Thymus (tissue), 14 donors: ENCODE results near the gene PLAAT3. TPM values are rescaled to one million over a fixed set of nuclear protein-coding genes. Genes with fewer than 3 reads are reported as not detected.
"Not testable (repeated sequence)": the region's sequence is repeated elsewhere in the genome, so short reads cannot be mapped to it uniquely, and the experiment has no call there.

Experiments
- DNase-seq, 9 donors: peaks; one replicate each; pipeline ENCODE4 v3.0.0-alpha.2; 2013; ENCODE audit warnings: low spot score in 9 of 9, low read depth in 6 of 9, missing footprints in 1 of 9
- H3K27ac ChIP-seq, 2 donors: one replicate each; pipeline ENCODE4 v1.5.1; 2013; ENCODE audit warnings: control low read depth in 1 of 2, low read depth in 1 of 2, low read length in 1 of 2, mild to moderate bottlenecking in 1 of 2, moderate library complexity in 1 of 2
- H3K27me3 ChIP-seq, 2 donors: one replicate each; pipeline ENCODE4 v1.5.1; 2013; ENCODE audit warnings: low read length in 1 of 2; ENCODE audit not compliant: control insufficient read depth in 2 of 2, insufficient read depth in 1 of 2
- H3K36me3 ChIP-seq, 2 donors: one replicate each; pipeline ENCODE4 v1.5.1; 2013; ENCODE audit warnings: low read length in 1 of 2, mild to moderate bottlenecking in 1 of 2, moderate library complexity in 1 of 2; ENCODE audit not compliant: control insufficient read depth in 2 of 2, insufficient read depth in 2 of 2
- H3K4me1 ChIP-seq, 2 donors: one replicate each; pipeline ENCODE4 v1.5.1; 2013; ENCODE audit warnings: low read length in 2 of 2; ENCODE audit not compliant: control insufficient read depth in 2 of 2, insufficient read depth in 2 of 2
- H3K4me3 ChIP-seq, 2 donors: one replicate each; pipeline ENCODE4 v1.5.1; 2013; ENCODE audit warnings: low read length in 2 of 2, control low read depth in 1 of 2, mild to moderate bottlenecking in 1 of 2
- H3K9me3 ChIP-seq, 2 donors: one replicate each; pipeline ENCODE4 v1.5.1; 2013; ENCODE audit warnings: low read length in 1 of 2, mild to moderate bottlenecking in 1 of 2; ENCODE audit not compliant: control insufficient read depth in 2 of 2, insufficient read depth in 1 of 2
- WGBS: extraction: QIAGEN DNeasy Blood & Tissue Kit; methylation state at CpG from one replicate; pipeline ENCODE4 v1.1.7; 2013; 5-methylcytosine and 5-hydroxymethylcytosine counted together
- long read RNA-seq, 10 donors: transcript quantifications; one replicate each; lab custom pipeline, GENCODE V29; 2026
- polyA plus RNA-seq: library from polyadenylated mRNA; stranded (reverse); fragments of 200-250 nt; gene quantifications from one replicate; pipeline ENCODE4 v1.2.3, GENCODE V29; 2013
- total RNA-seq: library from RNA; stranded (reverse); fragments of 120-200 nt; gene quantifications from one replicate; pipeline ENCODE4 v1.2.4, GENCODE V29; 2013
- donor health status: healthy.

PLAAT3 gene
- 2.1 TPM for total RNA-seq
- polyA plus RNA-seq = 21.8 TPM
- long read RNA-seq, donor 1 = 0 reads
- long read RNA-seq, donor 2 = 0 reads
- long read RNA-seq, donor 3, partial matches to known transcripts = 0 of 2 reads
- long read RNA-seq, donor 3, other reads (novel, unspliced or antisense) = 0 of 2 reads
- long read RNA-seq, donor 4, partial matches to known transcripts = 0 of 1 reads
- long read RNA-seq, donor 4, other reads (novel, unspliced or antisense) = 0 of 1 reads
- long read RNA-seq, donor 5, partial matches to known transcripts = 0 of 2 reads
- long read RNA-seq, donor 5, other reads (novel, unspliced or antisense) = 0 of 2 reads
- long read RNA-seq, donor 6, partial matches to known transcripts = 0 of 2 reads
- long read RNA-seq, donor 6, other reads (novel, unspliced or antisense) = 0 of 2 reads
- long read RNA-seq, donor 7, partial matches to known transcripts = 0 of 4 reads
- long read RNA-seq, donor 7, other reads (novel, unspliced or antisense) = 0 of 4 reads
- long read RNA-seq, donor 8, partial matches to known transcripts = 0 of 1 reads
- long read RNA-seq, donor 8, other reads (novel, unspliced or antisense) = 0 of 1 reads
- long read RNA-seq, donor 9, partial matches to known transcripts = 0 of 1 reads
- long read RNA-seq, donor 9, other reads (novel, unspliced or antisense) = 0 of 1 reads
- long read RNA-seq, donor 10 = 0 reads

- no peak within 1 kb of the TSS for H3K27ac ChIP-seq
- H3K36me3 ChIP-seq = no peaks in the 10 kb centered on the region
- H3K4me3 ChIP-seq = peak within 1 kb of the TSS; percentile 48 to 51
- H3K27me3 ChIP-seq = peaks cover 0 to 54% of the 10 kb centered on the region in 2 donors
- H3K9me3 ChIP-seq = no peaks in the 10 kb centered on the region
- peaks cover 6 to 13% of the 10 kb centered on the region in 2 donors for H3K4me1 ChIP-seq
- 2% methylated on average over 53 of the region's 53 CpGs for WGBS
- peak in 1 of 9 donors; percentile 24 for DNase-seq
Observed at GRCh38 chr11:63614136-63614671, at the start of gene PLAAT3. PLAAT3 (minus strand) TSS chr11:63614433; CDS start chr11:63614014, 419 bp downstream.

- 0% methylated on average over 1 of the region's 1 CpG for WGBS
- Histone ChIP-seq H3K27me3 (no peaks in the 10 kb centered on the region), H3K9me3 (no peaks in the 10 kb centered on the region), H3K4me1 (no peaks in the 10 kb centered on the region), H3K27ac (no peak overlapping the region), H3K36me3 (peaks cover 0 to 3% of the 10 kb centered on the region in 2 donors), H3K4me3 (no peak overlapping the region)
- no peak for DNase-seq
Observed at GRCh38 chr11:63663809-63664208, 49.6 kb upstream of the PLAAT3 start.

- 98% methylated on average over 8 of the region's 8 CpGs for WGBS
- H3K36me3 ChIP-seq = peaks cover 0 to 3% of the 10 kb centered on the region in 2 donors
- H3K27ac ChIP-seq = no peak overlapping the region
- DNase-seq = no peak
- H3K9me3 ChIP-seq = no peaks in the 10 kb centered on the region
- H3K4me1 ChIP-seq = no peaks in the 10 kb centered on the region
- no peaks in the 10 kb centered on the region for H3K27me3 ChIP-seq
- H3K4me3 ChIP-seq = no peak overlapping the region
Observed at GRCh38 chr11:63660972-63661371, 46.7 kb upstream of the PLAAT3 start.

DNA sequence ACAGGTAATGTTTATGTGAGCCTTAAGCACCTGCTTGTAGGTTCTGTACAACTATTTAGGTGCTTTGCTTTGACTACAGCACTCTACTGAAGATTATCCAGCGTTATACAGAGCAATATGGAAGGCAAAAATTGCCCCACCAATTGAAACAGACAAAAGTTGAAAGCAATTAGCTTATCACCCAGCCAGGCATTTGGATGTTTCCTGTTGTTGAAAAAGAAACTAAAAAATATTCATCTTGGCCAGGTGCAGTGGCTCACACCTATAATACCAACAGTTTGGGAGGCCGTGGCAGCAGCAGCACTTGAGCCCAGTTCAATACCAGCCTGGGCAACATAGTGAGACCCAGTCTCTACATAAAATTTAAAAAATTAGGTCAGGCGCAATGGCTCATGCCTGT is 38.4 kb upstream of the PLAAT3 start:
- DNase-seq = no peak
- no peaks in the 10 kb centered on the region for H3K9me3 ChIP-seq
- H3K36me3 ChIP-seq = peaks cover 0 to 7% of the 10 kb centered on the region in 2 donors
- no peak overlapping the region for H3K27ac ChIP-seq
- no peaks in the 10 kb centered on the region for H3K4me1 ChIP-seq
- H3K27me3 ChIP-seq = no peaks in the 10 kb centered on the region
- H3K4me3 ChIP-seq = no peak overlapping the region
- WGBS = 63% methylated on average over 3 of the region's 3 CpGs

DNA sequence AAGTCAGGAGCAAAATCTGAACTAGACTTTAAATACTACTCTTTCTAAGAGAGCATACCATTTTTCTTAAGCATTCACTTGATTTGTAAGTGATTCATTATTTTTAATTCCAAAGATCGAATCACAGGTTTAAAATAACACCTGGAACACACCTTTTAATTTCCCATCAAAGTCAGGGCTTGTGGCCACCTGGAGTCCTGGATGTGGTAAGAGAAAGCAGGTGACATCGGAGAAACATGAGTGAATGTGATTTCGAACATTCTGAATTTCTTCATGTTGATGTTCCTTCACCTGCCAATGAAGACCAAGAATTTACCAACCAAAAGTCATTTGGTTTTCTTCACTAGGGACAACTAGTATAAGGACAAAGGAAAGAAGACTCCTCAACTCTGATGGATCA is 29.0 kb upstream of the PLAAT3 start:
- H3K9me3 ChIP-seq = no peaks in the 10 kb centered on the region
- WGBS = 97% methylated on average over 3 of the region's 3 CpGs
- DNase-seq = no peak
- no peaks in the 10 kb centered on the region for H3K27me3 ChIP-seq
- H3K4me1 ChIP-seq = no peaks in the 10 kb centered on the region
- no peak overlapping the region for H3K27ac ChIP-seq
- peaks cover 3 to 33% of the 10 kb centered on the region in 2 donors for H3K36me3 ChIP-seq
- H3K4me3 ChIP-seq = no peak overlapping the region

DNA sequence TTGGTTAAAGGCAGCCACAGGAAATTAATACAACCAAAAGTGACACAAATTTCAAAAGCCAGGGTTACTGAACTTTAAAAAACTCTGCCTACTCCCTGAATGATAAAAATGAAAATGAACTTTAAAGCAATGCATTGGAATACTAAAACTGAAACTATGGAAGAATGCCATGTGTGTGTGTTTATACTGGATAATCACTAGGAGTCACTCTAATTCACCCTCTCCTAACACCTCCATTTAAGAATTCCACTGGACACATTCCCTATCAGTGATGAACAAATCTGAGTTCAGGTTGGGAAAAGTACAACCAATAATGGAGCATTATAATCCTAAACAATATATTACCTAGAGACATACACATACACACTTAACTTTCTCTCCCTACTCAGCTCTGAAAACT is 27.5 kb upstream of the PLAAT3 start:
- Histone ChIP-seq H3K4me1 (no peaks in the 10 kb centered on the region), H3K27me3 (no peaks in the 10 kb centered on the region), H3K36me3 (peaks cover 3 to 29% of the 10 kb centered on the region in 2 donors), H3K27ac (no peak overlapping the region), H3K9me3 (no peaks in the 10 kb centered on the region), H3K4me3 (no peak overlapping the region)
- no peak for DNase-seq

GRCh38 chr11:63639199-63639832 is 25.1 kb upstream of the PLAAT3 start:
- H3K36me3 ChIP-seq = peaks cover 0 to 38% of the 10 kb centered on the region in 2 donors
- no peaks in the 10 kb centered on the region for H3K4me1 ChIP-seq
- no peaks in the 10 kb centered on the region for H3K9me3 ChIP-seq
- peak in 1 of 9 donors; percentile 33 for DNase-seq
- no peak overlapping the region for H3K4me3 ChIP-seq
- WGBS = 75% methylated on average over 3 of the region's 3 CpGs
- no peaks in the 10 kb centered on the region for H3K27me3 ChIP-seq
- no peak overlapping the region for H3K27ac ChIP-seq

- H3K4me1 ChIP-seq = not testable (repeated sequence)
Observed at GRCh38 chr11:63638436-63638835, 24.2 kb upstream of the PLAAT3 start.

More at GRCh38 chr11:63638436-63638835, 24.2 kb upstream of the PLAAT3 start:
- WGBS = 97% methylated on average over 8 of the region's 8 CpGs
- not testable (repeated sequence) for H3K27ac ChIP-seq, DNase-seq, H3K27me3 ChIP-seq, H3K9me3 ChIP-seq, H3K4me3 ChIP-seq
- peaks cover 0 to 33% of the 10 kb centered on the region in 2 donors for H3K36me3 ChIP-seq
